HepG2 (cell line): ENCODE results near the gene SLC12A2. TPM values are rescaled to one million over a fixed set of nuclear protein-coding genes. Genes with fewer than 3 reads are reported as not detected.

Experiments used
- ATAC-seq: fragments of 200-7000 bp; cut with Tn5 transposase; 3 replicates; pipeline ENCODE4 v1.9.1; 2020; ENCODE audit warnings: mild to moderate bottlenecking, moderate library complexity
- BruUV-seq: library from RNA; stranded (reverse); fragments of 400-500 nt; replicated peaks from 2 replicates; lab custom pipeline; 2021; lab: Mats Ljungman, UMichigan
- CTCF ChIA-PET: fragments of 300-600 bp; formaldehyde crosslinking; extraction: SDS; loops from one replicate; lab custom pipeline; 2021; ENCODE audit warnings: low total read pairs, inconsistent platforms, low intra/inter-chr PET ratio; lab: Yijun Ruan, JAX
- POLR2A ChIA-PET: fragments of 350-600 bp; sonication (Branson Sonifier 250); formaldehyde crosslinking; loops from one replicate; lab custom pipeline; 2020; ENCODE audit warnings: antibody characterized with exemption, inconsistent platforms; lab: Yijun Ruan, JAX
- DNase-seq: peaks from one replicate; pipeline ENCODE4 v3.0.0-alpha.2; 2015; ENCODE audit warnings: low spot score
- FAIRE-seq: peaks from 3 replicates; lab custom pipeline; 2011; peaks lifted over from hg19 to GRCh38; lab: Jason Lieb, UNC
- H2AFZ ChIP-seq: one replicate; pipeline ENCODE4 v1.6.1; 2011; ENCODE audit warnings: low read length, inconsistent platforms
- H3K27ac ChIP-seq: fragments of 300-600 bp; 3 replicates; pipeline ENCODE4 v1.8.0; 2011; ENCODE audit warnings: mixed run types, mild to moderate bottlenecking, mixed read lengths, low read length, inconsistent platforms; ENCODE audit not compliant: insufficient read depth; ENCODE audit errors: extremely low read length
- H3K27me3 ChIP-seq, 2 experiments: fragments of 200-600 bp in 1 of 2; 2 replicates in 1 of 2; 3 replicates in 1 of 2; pipeline versions ENCODE4 v1.6.0 to v1.8.0; 2011; ENCODE audit warnings: low read length in 2 of 2, mild to moderate bottlenecking in 2 of 2, moderate library complexity in 2 of 2, inconsistent platforms in 1 of 2; ENCODE audit not compliant: insufficient read depth in 2 of 2, control insufficient read depth in 1 of 2
- H3K36me3 ChIP-seq, 2 experiments: fragments of 200-600 bp in 1 of 2; replicated peaks in 1 of 2; 2 replicates in 1 of 2; 3 replicates in 1 of 2; pipeline versions ENCODE4 v1.5.1 to v1.8.0; 2011; ENCODE audit warnings: low read length in 2 of 2, inconsistent platforms in 1 of 2; ENCODE audit not compliant: insufficient read depth in 2 of 2, control insufficient read depth in 1 of 2
- H3K4me1 ChIP-seq: 2 replicates; pipeline ENCODE4 v1.5.1; 2012; ENCODE audit warnings: low read length, inconsistent platforms; ENCODE audit not compliant: insufficient read depth
- H3K4me2 ChIP-seq: 2 replicates; pipeline ENCODE4 v1.6.0; 2011; ENCODE audit warnings: low read depth, low read length, inconsistent platforms
- H3K4me3 ChIP-seq, 3 experiments: fragments of 200-600 bp in 1 of 3; sonication (generic), shearing (Covaris generic) in 1 of 3; replicated peaks in 1 of 3; 2 replicates each; pipeline ENCODE4 v1.5.1; 2011 to 2016; ENCODE audit warnings: low read length in 3 of 3, inconsistent platforms in 2 of 3, low read depth in 2 of 3, mild to moderate bottlenecking in 2 of 3, control low read depth in 1 of 3, mixed read lengths in 1 of 3; ENCODE audit not compliant: insufficient read depth in 1 of 3
- H3K79me2 ChIP-seq: one replicate; pipeline ENCODE4 v1.6.1; 2011; ENCODE audit warnings: low read length, inconsistent platforms; ENCODE audit not compliant: insufficient read depth
- H3K9ac ChIP-seq: 2 replicates; pipeline ENCODE4 v1.6.0; 2011; ENCODE audit warnings: mild to moderate bottlenecking, low read depth, low read length, inconsistent platforms; ENCODE audit not compliant: insufficient read depth
- H3K9me3 ChIP-seq: 2 replicates; pipeline ENCODE4 v1.5.1; 2012; ENCODE audit warnings: mild to moderate bottlenecking, low read length
- H4K20me1 ChIP-seq: 2 replicates; pipeline ENCODE4 v1.6.0; 2011; ENCODE audit warnings: inconsistent platforms, mild to moderate bottlenecking, low read length, moderate library complexity; ENCODE audit not compliant: insufficient read depth
- AGO2 ChIP-seq: fragments of 200-400 bp; formaldehyde crosslinking; optimal IDR thresholded peaks from 2 replicates; pipeline ENCODE3; 2017; ENCODE audit warnings: mild to moderate bottlenecking, low read depth, low read length, moderate library complexity
- AKNA ChIP-seq: sonication (generic); formaldehyde crosslinking; IDR thresholded peaks from 2 replicates; pipeline ENCODE4 v1.4.0; 2020; ENCODE audit warnings: missing genetic modification reagents, borderline replicate concordance
- CHD4 ChIP-seq: fragments of 200-600 bp; sonication (generic); IDR thresholded peaks from 2 replicates; pipeline ENCODE4 v1.7.0; 2017; ENCODE audit warnings: mild to moderate bottlenecking, low read length, borderline replicate concordance
- GTF3A ChIP-seq: sonication (generic); formaldehyde crosslinking; conservative IDR thresholded peaks from 2 replicates; pipeline ENCODE4 v1.4.0; 2020; ENCODE audit warnings: mild to moderate bottlenecking, missing genetic modification reagents
- KAT2B ChIP-seq: fragments of 150-350 bp; IDR thresholded peaks from 2 replicates; pipeline ENCODE4 v1.6.1; 2014; ENCODE audit warnings: low read depth, low read length, borderline replicate concordance
- NFE2 ChIP-seq: sonication (generic); formaldehyde crosslinking; IDR thresholded peaks from 2 replicates; pipeline ENCODE4 v1.4.0; 2020; ENCODE audit warnings: missing genetic modification reagents
- SNRNP70 ChIP-seq: fragments of 200-400 bp; formaldehyde crosslinking; IDR thresholded peaks from 2 replicates; pipeline ENCODE4 v1.6.1; 2017; ENCODE audit warnings: mild to moderate bottlenecking, low read depth, low read length, moderate library complexity
- SOX13 ChIP-seq, 3 experiments: fragments of 450-650 bp in 1 of 3; sonication (generic) in 1 of 3; formaldehyde crosslinking in 1 of 3; IDR thresholded peaks in 2 of 3; conservative IDR thresholded peaks in 1 of 3; 2 replicates each; pipeline versions ENCODE4 v1.5.0 to v1.6.1; 2016 to 2020; ENCODE audit warnings: antibody characterized with exemption in 1 of 3, mild to moderate bottlenecking in 1 of 3, missing compliant biosample characterization in 1 of 3, missing genetic modification reagents in 1 of 3, moderate library complexity in 1 of 3
- TOE1 ChIP-seq: sonication (generic); formaldehyde crosslinking; IDR thresholded peaks from 2 replicates; pipeline ENCODE4 v1.4.0; 2020; ENCODE audit warnings: mild to moderate bottlenecking, missing genetic modification reagents
- ZFP36L2 ChIP-seq: sonication (generic); formaldehyde crosslinking; IDR thresholded peaks from 2 replicates; pipeline ENCODE4 v1.4.0; 2020; ENCODE audit warnings: missing genetic modification reagents
- ZNF335 ChIP-seq: sonication (generic); formaldehyde crosslinking; IDR thresholded peaks from 2 replicates; pipeline ENCODE4 v1.4.0; 2020; ENCODE audit warnings: missing genetic modification reagents
- ZNF720 ChIP-seq: sonication (generic); formaldehyde crosslinking; IDR thresholded peaks from 2 replicates; pipeline ENCODE4 v1.4.0; 2020; ENCODE audit warnings: missing genetic modification reagents
- WGBS: methylation state at CpG from one replicate; pipeline ENCODE4 v1.1.6; 2017; ENCODE audit warnings: low lambda C conversion rate; 5-methylcytosine and 5-hydroxymethylcytosine counted together
- in situ Hi-C: cut with HindIII; loops from 2 replicates; pipeline ENCODE4 v1.10.0; 2017; ENCODE audit warnings: low pct_unique_long_range_greater_than_20kb; ENCODE audit not compliant: extremely low pct_ligation_motif_present
- intact Hi-C: fragments of 100-400 bp; cut with micrococcal nuclease; formaldehyde crosslinking; loops from one replicate; pipeline ENCODE4 v1.10.0; 2022; ENCODE audit not compliant: unreplicated experiment
- polyA plus RNA-seq, 8 experiments: library from polyadenylated mRNA; depleted of rRNA in 3 of 8; stranded (reverse) in 7 of 8; unstranded in 1 of 8; fragments of >200 nt; fragmentation: Illumina TruSeq in 4 of 8; extraction: Trizol in 4 of 8; gene quantifications; 2 replicates each; pipeline versions ENCODE4 v1.2.1 to v1.2.3, GENCODE V29; 2011 to 2016; ENCODE audit warnings: low read depth in 4 of 8, missing spikeins in 1 of 8, mixed read lengths in 1 of 8; ENCODE audit not compliant: insufficient read depth in 1 of 8
- total RNA-seq, 5 experiments: library from RNA; depleted of rRNA; stranded (reverse); fragments of >200 nt; fragmentation: Illumina TruSeq; extraction: Trizol; gene quantifications; 2 replicates each; pipeline ENCODE4 v1.2.3, GENCODE V29; 2016; ENCODE audit warnings: low read depth in 1 of 5

Gene SLC12A2
- total and polyA plus RNA-seq, 2 of the 13 experiments (the other 11 are each of a cell fraction or from before 2014, with no cell fraction given) = 4.0 to 9.7 TPM

- no TSS peak for BruUV-seq
- ATAC-seq (no peak), DNase-seq (no peak), FAIRE-seq (no peak)
- H3K27ac ChIP-seq = no peak overlapping the region
- 62% methylated on average over 1 of the region's 1 CpG for WGBS
- H3K4me2 ChIP-seq = no peak overlapping the region
- no peaks in the 10 kb centered on the region for H3K36me3 ChIP-seq
- TF ChIP-seq SOX13 (IDR thresholded peaks at IDR 0.05) = no peak
- TF ChIP-seq SOX13 (CRISPR knock-in tag; conservative IDR thresholded peaks at IDR 0.05 in 1 of 2, IDR thresholded peaks at IDR 0.05 in 1 of 2) = no peak
- TF ChIP-seq ZNF720 = no peak
- no peak for TF ChIP-seq ZFP36L2 (CRISPR knock-in tag)
- no peak for TF ChIP-seq SNRNP70
- TF ChIP-seq KAT2B = no peak
- TF ChIP-seq GTF3A = no peak
- TF ChIP-seq CHD4 = no peak
- no peak for TF ChIP-seq NFE2
- TF ChIP-seq AGO2 = no peak
- TF ChIP-seq ZNF335 = no peak
- no peak for TF ChIP-seq AKNA
- no peak for TF ChIP-seq TOE1 (CRISPR knock-in tag)
- H3K9me3 ChIP-seq = no peaks in the 10 kb centered on the region
- in situ Hi-C loops = no loop called here
- CTCF ChIA-PET = no interaction called here
- intact Hi-C loops = no loop called here
- no peak overlapping the region for H2AFZ ChIP-seq
- POLR2A ChIA-PET = no interaction called here
- H3K4me1 ChIP-seq = no peaks in the 10 kb centered on the region
- H4K20me1 ChIP-seq = no peaks in the 10 kb centered on the region
- no peaks in the 10 kb centered on the region for H3K79me2 ChIP-seq
- no peak overlapping the region for H3K9ac ChIP-seq
- no peaks in the 10 kb centered on the region; a peak in 1 of 5 replicates for H3K27me3 ChIP-seq
- no peak overlapping the region for H3K4me3 ChIP-seq
Observed at GRCh38 chr5:128036950-128037349, 46.6 kb upstream of the SLC12A2 start.
